ENCODE measurements around the gene RHOXF2B. TPM values are rescaled to one million over a fixed set of nuclear protein-coding genes. Genes with fewer than 3 reads are reported as not detected.

RHOXF2B gene
- total and polyA plus RNA-seq, 2 of the 4 experiments (the other 2 are of a cell fraction): not detected

DNA sequence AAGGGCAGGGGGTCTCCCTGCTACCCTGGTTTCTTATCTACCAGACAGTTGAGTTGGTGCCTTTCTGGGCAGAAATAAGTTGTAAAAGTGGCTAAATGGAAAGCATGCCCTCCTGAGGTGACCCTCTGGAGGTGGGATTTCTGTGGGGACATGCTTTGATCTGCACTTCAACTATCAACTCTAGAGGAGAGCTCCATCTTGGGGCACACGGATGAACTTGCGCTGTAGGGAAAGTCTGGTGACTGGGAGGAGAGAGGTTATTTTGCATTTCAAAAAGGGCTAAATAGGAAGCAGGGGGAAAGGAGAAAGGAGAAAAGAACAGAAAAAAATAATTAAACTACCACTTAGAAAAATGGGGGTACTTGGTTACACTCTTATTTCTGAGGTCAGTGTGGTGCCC lies 12.7 kb upstream of the RHOXF2B start:
- Histone ChIP-seq H2AK9ac (replicated peaks; ENCODE audit: low read depth, low read length, poor library complexity) (no peak overlapping the region), H3K23ac (ENCODE audit: low read depth, low read length) (no peak overlapping the region), H2AK5ac (ENCODE audit: low read depth, low read length) (no peak overlapping the region), H2BK20ac (ENCODE audit: low read depth, low read length) (no peak overlapping the region), H3K27ac (ENCODE audit: insufficient read depth, low read length) (no peak overlapping the region), H3K4me2 (ENCODE audit: low read depth, low read length) (no peak overlapping the region), H4K91ac (ENCODE audit: insufficient read depth, low read depth, low read length) (no peak overlapping the region), H3K9me3 (ENCODE audit: control insufficient read depth, insufficient read depth, low read length) (no peaks in the 10 kb centered on the region), H3K4ac (ENCODE audit: low read depth, low read length) (no peak overlapping the region), H3K56ac (ENCODE audit: extremely low read depth, insufficient read depth, low read length) (no peak overlapping the region), H3K79me1 (ENCODE audit: low read depth in 1 of 2, low read length in 2 of 2) (no peaks in the 10 kb centered on the region), H3K4me1 (ENCODE audit: control insufficient read depth, insufficient read depth, low read length) (no peaks in the 10 kb centered on the region), H3K18ac (ENCODE audit: low read depth, low read length) (no peak overlapping the region), H3K14ac (replicated peaks; ENCODE audit: low read depth, low read length) (no peak overlapping the region), H3K9ac (ENCODE audit: low read depth, low read length) (no peak overlapping the region), H2BK120ac (ENCODE audit: low read depth, low read length) (no peak overlapping the region), H3K4me3 (ENCODE audit: insufficient read depth, low read depth, low read length) (no peak overlapping the region), H2BK15ac (ENCODE audit: low read depth, low read length) (no peak overlapping the region), H4K5ac (ENCODE audit: low read depth, low read length) (no peak overlapping the region), H3K27me3 (ENCODE audit: control insufficient read depth, insufficient read depth, low read length) (peaks cover 2% of the 10 kb centered on the region), H2BK5ac (ENCODE audit: low read depth, low read length, poor library complexity, severe bottlenecking) (no peak overlapping the region), H3K9me1 (ENCODE audit: insufficient read depth, low read length) (no peaks in the 10 kb centered on the region), H4K20me1 (ENCODE audit: insufficient read depth, low read length) (no peaks in the 10 kb centered on the region), H4K8ac (ENCODE audit: low read depth in 2 of 2, low read length in 2 of 2) (no peak overlapping the region), H3K36me3 (ENCODE audit: control insufficient read depth, insufficient read depth, low read length) (no peaks in the 10 kb centered on the region), H2AFZ (replicated peaks; ENCODE audit: low read length, poor library complexity) (no peak overlapping the region)
- TF ChIP-seq RCOR1 (IDR thresholded peaks at IDR 0.05; ENCODE audit: insufficient replicate concordance, low read length): no peak
- TF ChIP-seq, protein P1, sequence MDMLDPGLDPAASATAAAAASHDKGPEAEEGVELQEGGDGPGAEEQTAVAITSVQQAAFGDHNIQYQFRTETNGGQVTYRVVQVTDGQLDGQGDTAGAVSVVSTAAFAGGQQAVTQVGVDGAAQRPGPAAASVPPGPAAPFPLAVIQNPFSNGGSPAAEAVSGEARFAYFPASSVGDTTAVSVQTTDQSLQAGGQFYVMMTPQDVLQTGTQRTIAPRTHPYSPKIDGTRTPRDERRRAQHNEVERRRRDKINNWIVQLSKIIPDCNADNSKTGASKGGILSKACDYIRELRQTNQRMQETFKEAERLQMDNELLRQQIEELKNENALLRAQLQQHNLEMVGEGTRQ (IDR thresholded peaks at IDR 0.05; ENCODE audit: low read depth, low read length): no peak
- no peak for TF ChIP-seq BHLHE40 (IDR thresholded peaks at IDR 0.05; ENCODE audit: low read depth, low read length)
- TF ChIP-seq POLR2A (IDR thresholded peaks at IDR 0.05; ENCODE audit: low read depth, low read length): no peak
- TF ChIP-seq RFX5 (IDR thresholded peaks at IDR 0.05; ENCODE audit: low read depth, low read length): no peak
- no peak for TF ChIP-seq SMC3 (IDR thresholded peaks at IDR 0.05; ENCODE audit: low read depth, low read length)
- no peak for TF ChIP-seq RAD21 (IDR thresholded peaks at IDR 0.05; ENCODE audit: low read length)
- TF ChIP-seq CHD1 (IDR thresholded peaks at IDR 0.05; ENCODE audit: low read depth, low read length): no peak
- TF ChIP-seq NFE2L2 (IDR thresholded peaks at IDR 0.05; ENCODE audit: low read depth, low read length): no peak
- no peak for TF ChIP-seq MXI1 (IDR thresholded peaks at IDR 0.05; ENCODE audit: borderline replicate concordance, low read depth, low read length)
- TF ChIP-seq FOS (IDR thresholded peaks at IDR 0.05; ENCODE audit: low read depth, low read length): no peak
- TF ChIP-seq, protein P2, sequence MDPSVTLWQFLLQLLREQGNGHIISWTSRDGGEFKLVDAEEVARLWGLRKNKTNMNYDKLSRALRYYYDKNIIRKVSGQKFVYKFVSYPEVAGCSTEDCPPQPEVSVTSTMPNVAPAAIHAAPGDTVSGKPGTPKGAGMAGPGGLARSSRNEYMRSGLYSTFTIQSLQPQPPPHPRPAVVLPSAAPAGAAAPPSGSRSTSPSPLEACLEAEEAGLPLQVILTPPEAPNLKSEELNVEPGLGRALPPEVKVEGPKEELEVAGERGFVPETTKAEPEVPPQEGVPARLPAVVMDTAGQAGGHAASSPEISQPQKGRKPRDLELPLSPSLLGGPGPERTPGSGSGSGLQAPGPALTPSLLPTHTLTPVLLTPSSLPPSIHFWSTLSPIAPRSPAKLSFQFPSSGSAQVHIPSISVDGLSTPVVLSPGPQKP (IDR thresholded peaks at IDR 0.05; ENCODE audit: borderline replicate concordance, low read depth, low read length): no peak
- TF ChIP-seq MAZ (IDR thresholded peaks at IDR 0.05; ENCODE audit: borderline replicate concordance, low read depth, low read length): no peak
- TF ChIP-seq, protein P3, sequence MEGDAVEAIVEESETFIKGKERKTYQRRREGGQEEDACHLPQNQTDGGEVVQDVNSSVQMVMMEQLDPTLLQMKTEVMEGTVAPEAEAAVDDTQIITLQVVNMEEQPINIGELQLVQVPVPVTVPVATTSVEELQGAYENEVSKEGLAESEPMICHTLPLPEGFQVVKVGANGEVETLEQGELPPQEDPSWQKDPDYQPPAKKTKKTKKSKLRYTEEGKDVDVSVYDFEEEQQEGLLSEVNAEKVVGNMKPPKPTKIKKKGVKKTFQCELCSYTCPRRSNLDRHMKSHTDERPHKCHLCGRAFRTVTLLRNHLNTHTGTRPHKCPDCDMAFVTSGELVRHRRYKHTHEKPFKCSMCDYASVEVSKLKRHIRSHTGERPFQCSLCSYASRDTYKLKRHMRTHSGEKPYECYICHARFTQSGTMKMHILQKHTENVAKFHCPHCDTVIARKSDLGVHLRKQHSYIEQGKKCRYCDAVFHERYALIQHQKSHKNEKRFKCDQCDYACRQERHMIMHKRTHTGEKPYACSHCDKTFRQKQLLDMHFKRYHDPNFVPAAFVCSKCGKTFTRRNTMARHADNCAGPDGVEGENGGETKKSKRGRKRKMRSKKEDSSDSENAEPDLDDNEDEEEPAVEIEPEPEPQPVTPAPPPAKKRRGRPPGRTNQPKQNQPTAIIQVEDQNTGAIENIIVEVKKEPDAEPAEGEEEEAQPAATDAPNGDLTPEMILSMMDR (conservative IDR thresholded peaks at IDR 0.05; ENCODE audit: low read depth, low read length): no peak
- no peak for TF ChIP-seq CEBPB (IDR thresholded peaks at IDR 0.05; ENCODE audit: low read depth, low read length)
- no peak for TF ChIP-seq MAFK (IDR thresholded peaks at IDR 0.05; ENCODE audit: low read depth, low read length)
- no TSS peak for BruUV-seq (replicated peaks)
- ATAC-seq (ENCODE audit: low read depth) (no peak), DNase-seq (no peak)
- ChIA-PET CTCF (no interaction called here), POLR2A (ENCODE audit: unreplicated experiment) (no interaction called here)
- WGBS, 2 experiments (ENCODE audit: extremely low coverage in 2 of 2, insufficient read length in 1 of 2): no CpG with 5 or more reads among the region's 2 CpGs
- in situ Hi-C loops (cut with MboI; ENCODE audit: low sequenced_read_pairs): loop anchor here (10.0 kb wide), 1 partner anchor 55 kb away; no protein-coding TSS in a partner anchor
- dilution Hi-C loops (cut with HindIII; ENCODE audit: low sequenced_read_pairs, unreplicated experiment): no loop called here
- intact Hi-C loops (cut with micrococcal nuclease): no loop called here

All from IMR-90 (cell line).